K562 (cell line): ENCODE results near the gene LLCFC1. TPM values are rescaled to one million over a fixed set of nuclear protein-coding genes. Genes with fewer than 3 reads are reported as not detected.

ENCODE experiments used
- ATAC-seq: fragments of 200-7000 bp; cut with Tn5 transposase; 3 replicates; pipeline ENCODE4 v1.9.1; 2020; ENCODE audit warnings: moderate library complexity
- BruUV-seq: library from RNA; stranded (reverse); fragments of 400-500 nt; replicated peaks from 2 replicates; lab custom pipeline; 2021; lab: Mats Ljungman, UMichigan
- CTCF ChIA-PET: fragments of 300-600 bp; formaldehyde crosslinking; extraction: SDS; loops from one replicate; lab custom pipeline; 2021; ENCODE audit warnings: low intra/inter-chr PET ratio; lab: Yijun Ruan, JAX
- POLR2A ChIA-PET: fragments of 300-600, 350-650 bp; sonication (Branson Sonifier 250); formaldehyde crosslinking; extraction: SDS; loops from one replicate; lab custom pipeline; 2021; ENCODE audit warnings: antibody characterized with exemption, inconsistent platforms; lab: Yijun Ruan, JAX
- DNase-seq, 4 experiments: peaks; one replicate each; pipeline versions ENCODE4 v3.0.0 to v3.0.0-alpha.2; 2011 to 2018; ENCODE audit warnings: low spot score in 3 of 4, mixed read lengths in 3 of 4; ENCODE audit errors: extremely low read depth in 1 of 4
- FAIRE-seq: peaks from 2 replicates; lab custom pipeline; 2011; peaks lifted over from hg19 to GRCh38; lab: Jason Lieb, UNC
- H2AFZ ChIP-seq: 2 replicates; pipeline ENCODE4 v1.6.0; 2011; ENCODE audit warnings: low read depth, low read length, control low read depth, inconsistent platforms
- H3K27ac ChIP-seq: fragments of 200-600 bp; 3 replicates; pipeline ENCODE4 v1.8.0; 2011; ENCODE audit warnings: low read depth, mild to moderate bottlenecking, control low read depth, inconsistent platforms, low read length, moderate library complexity, mixed read lengths; ENCODE audit errors: extremely low read depth
- H3K27me3 ChIP-seq, 2 experiments: fragments of 300-600 bp in 1 of 2; 2 replicates in 1 of 2; 3 replicates in 1 of 2; pipeline versions ENCODE4 v1.6.0 to v1.8.0; 2011; ENCODE audit warnings: inconsistent platforms in 2 of 2, low read length in 2 of 2, mild to moderate bottlenecking in 1 of 2, mixed read lengths in 1 of 2, moderate library complexity in 1 of 2; ENCODE audit not compliant: control insufficient read depth in 2 of 2, insufficient read depth in 2 of 2
- H3K36me3 ChIP-seq: fragments of 300-600 bp; 3 replicates; pipeline ENCODE4 v1.8.0; 2011; ENCODE audit warnings: mild to moderate bottlenecking, low read length, inconsistent platforms; ENCODE audit not compliant: control insufficient read depth, insufficient read depth
- H3K4me1 ChIP-seq, 2 experiments: fragments of 200-600 bp in 1 of 2; replicated peaks in 1 of 2; 2 replicates in 1 of 2; 3 replicates in 1 of 2; pipeline versions ENCODE4 v1.5.1 to v1.8.0; 2011; ENCODE audit warnings: inconsistent platforms in 2 of 2, low read length in 2 of 2, mild to moderate bottlenecking in 1 of 2, mixed read lengths in 1 of 2, moderate library complexity in 1 of 2; ENCODE audit not compliant: control insufficient read depth in 2 of 2, insufficient read depth in 2 of 2
- H3K4me2 ChIP-seq: 2 replicates; pipeline ENCODE4 v1.6.1; 2011; ENCODE audit warnings: low read length, control low read depth, inconsistent platforms, mixed read lengths; ENCODE audit not compliant: insufficient read depth
- H3K4me3 ChIP-seq: fragments of 200-600 bp; sonication (generic), shearing (Covaris generic); 2 replicates; pipeline ENCODE4 v1.5.1; 2016; ENCODE audit warnings: control low read depth, inconsistent platforms
- H3K79me2 ChIP-seq: fragments of 200-600 bp; 3 replicates; pipeline ENCODE4 v1.8.0; 2011; ENCODE audit warnings: low read length, inconsistent platforms; ENCODE audit not compliant: control insufficient read depth, insufficient read depth
- H3K9ac ChIP-seq, 2 experiments: 2 replicates each; pipeline versions ENCODE4 v1.6.0 to v1.6.1; 2011; ENCODE audit warnings: low read depth in 2 of 2, low read length in 2 of 2, control low read depth in 1 of 2, inconsistent platforms in 1 of 2, mild to moderate bottlenecking in 1 of 2, mixed read lengths in 1 of 2; ENCODE audit not compliant: insufficient read depth in 1 of 2
- H3K9me1 ChIP-seq: one replicate; pipeline ENCODE4 v1.6.0; 2011; ENCODE audit warnings: inconsistent platforms, mild to moderate bottlenecking, low read length, moderate library complexity; ENCODE audit not compliant: control insufficient read depth, insufficient read depth
- H3K9me3 ChIP-seq: replicated peaks from 2 replicates; pipeline ENCODE4 v1.5.1; 2011; ENCODE audit warnings: low read depth, low read length, inconsistent platforms; ENCODE audit not compliant: control insufficient read depth, insufficient read depth
- H4K20me1 ChIP-seq: replicated peaks from 2 replicates; pipeline ENCODE4 v1.6.1; 2011; ENCODE audit warnings: low read length, inconsistent platforms, mixed read lengths; ENCODE audit not compliant: control insufficient read depth, insufficient read depth
- CREBBP ChIP-seq: IDR thresholded peaks from one replicate; pipeline ENCODE4 v1.6.1; 2012; ENCODE audit warnings: low read depth, mild to moderate bottlenecking, control low read depth, inconsistent platforms, low read length
- FOXK1 ChIP-seq: sonication (generic); formaldehyde crosslinking; IDR thresholded peaks from 2 replicates; pipeline ENCODE4 v1.8.0; 2022; ENCODE audit warnings: missing genetic modification reagents, mild to moderate bottlenecking, borderline replicate concordance
- FOXP1 ChIP-seq: sonication (generic); formaldehyde crosslinking; IDR thresholded peaks from 2 replicates; pipeline ENCODE4 v1.8.0; 2022; ENCODE audit warnings: mild to moderate bottlenecking, missing genetic modification reagents
- GTF2B ChIP-seq: IDR thresholded peaks from 2 replicates; pipeline ENCODE4 v1.6.1; 2011; ENCODE audit not compliant: insufficient read length; ENCODE audit errors: extremely low read depth
- KDM2B ChIP-seq: fragments of 250-450 bp; sonication (Bioruptor Pico); IDR thresholded peaks from 2 replicates; pipeline ENCODE4 v1.8.0; 2021; ENCODE audit warnings: mild to moderate bottlenecking, moderate library complexity
- TFE3 ChIP-seq: fragments of 450-650 bp; formaldehyde crosslinking; IDR thresholded peaks from 2 replicates; pipeline ENCODE4 v1.4.0; 2020; ENCODE audit warnings: mild to moderate bottlenecking, mixed read lengths
- VEZF1 ChIP-seq: fragments of 200-800 bp; sonication (Bioruptor generic); IDR thresholded peaks from 2 replicates; pipeline ENCODE4 v1.6.1; 2017; ENCODE audit warnings: missing genetic modification characterization, missing compliant biosample characterization
- ZC3H4 ChIP-seq: sonication (generic); formaldehyde crosslinking; IDR thresholded peaks from 2 replicates; pipeline ENCODE4 v1.9.0; 2021; ENCODE audit warnings: missing genetic modification reagents, borderline replicate concordance
- ZNF277 ChIP-seq: fragments of 250-450 bp; sonication (Bioruptor Pico); IDR thresholded peaks from 2 replicates; pipeline ENCODE4 v1.8.0; 2022; ENCODE audit warnings: inconsistent platforms, mild to moderate bottlenecking, moderate library complexity, borderline replicate concordance
- ZNF41 ChIP-seq: fragments of 250-450 bp; sonication (Bioruptor Pico); conservative IDR thresholded peaks from 2 replicates; pipeline ENCODE4 v1.4.0; 2020; ENCODE audit warnings: mild to moderate bottlenecking
- ZNF551 ChIP-seq: fragments of 250-450 bp; sonication (Bioruptor Pico); IDR thresholded peaks from 2 replicates; pipeline ENCODE4 v1.5.0; 2021; ENCODE audit warnings: mild to moderate bottlenecking, moderate library complexity
- ZNF740 ChIP-seq, 3 experiments: fragments of 200-800 bp in 1 of 3; sonication (Bioruptor generic) in 1 of 3; sonication (generic) in 1 of 3; formaldehyde crosslinking in 1 of 3; IDR thresholded peaks; 2 replicates each; pipeline versions ENCODE4 v1.6.1 to v1.8.0; 2016 to 2022; ENCODE audit warnings: mild to moderate bottlenecking in 2 of 3, missing compliant biosample characterization in 2 of 3, missing genetic modification characterization in 2 of 3, missing genetic modification reagents in 1 of 3
- WGBS: fragments of 100-300 bp; shearing (Covaris generic); methylation state at CpG from one replicate; pipeline ENCODE4 v1.1.6; 2016; ENCODE audit warnings: low coverage, mixed read lengths; ENCODE audit not compliant: insufficient coverage; ENCODE audit errors: missing lambda C conversion rate; 5-methylcytosine and 5-hydroxymethylcytosine counted together
- in situ Hi-C: fragments of 300-500 bp; cut with MboI; formaldehyde crosslinking; loops from 4 replicates; pipeline ENCODE4 v1.15.0; 2018; ENCODE audit warnings: inconsistent platforms, mixed read lengths
- intact Hi-C: fragments of 100-400 bp; cut with micrococcal nuclease; formaldehyde crosslinking; loops from 2 replicates; pipeline ENCODE4 v1.14.2; 2022
- polyA plus RNA-seq, 8 experiments: library from polyadenylated mRNA; depleted of rRNA in 4 of 8; stranded (reverse) in 5 of 8; unstranded in 3 of 8; fragments of >200 nt; fragmentation: Nextera tagmentation in 2 of 8; fragmentation: Illumina TruSeq in 1 of 8; extraction: Ambion mirVana in 2 of 8; extraction: Trizol in 1 of 8; gene quantifications; 2 replicates each; pipeline versions ENCODE4 v1.2.1 to v1.2.3, GENCODE V29; 2011 to 2014; ENCODE audit warnings: inconsistent platforms in 1 of 8, missing spikeins in 1 of 8
- total RNA-seq, 7 experiments: library from RNA; depleted of rRNA in 6 of 7; stranded (reverse); fragments of >200 nt in 6 of 7; fragmentation: Illumina TruSeq in 2 of 7; extraction: Trizol in 2 of 7; gene quantifications; 2 replicates each; pipeline versions ENCODE4 v1.2.1 to v1.2.3, GENCODE V29; 2011 to 2021; ENCODE audit warnings: low replicate concordance in 1 of 7

LLCFC1 gene
- total and polyA plus RNA-seq, 9 of the 15 experiments (the other 6 are each of a cell fraction or from before 2014, with no cell fraction given): not detected

- no peak for TF ChIP-seq GTF2B
- no peak for TF ChIP-seq ZNF277 (CRISPR knock-in tag)
- no peak for TF ChIP-seq TFE3 (CRISPR knock-in tag)
- TF ChIP-seq KDM2B (CRISPR knock-in tag): no peak
Measured at GRCh38 chr7:142941541-142941940, 2.3 kb downstream of the LLCFC1 start (continued).

- no peak overlapping the region for H3K9ac ChIP-seq
- WGBS: 89% methylated on average over 6 of the region's 6 CpGs
- TF ChIP-seq ZC3H4 (0 out of 2 replicates have a peak, but pooled peaks have one; percentile 44), FOXK1 (CRISPR knock-in tag) (no peak), FOXP1 (CRISPR knock-in tag) (no peak), ZNF41 (CRISPR knock-in tag) (no peak), VEZF1 (CRISPR knock-in tag) (no peak), ZNF551 (CRISPR knock-in tag) (no peak), CREBBP (no peak), ZNF740 (CRISPR knock-in tag; IDR thresholded peaks at IDR 0.05) (0 out of 2 replicates have a peak, but pooled peaks have one; percentile 31), ZNF740 (tag; IDR thresholded peaks at IDR 0.05) (no peak)
- H3K9me3 ChIP-seq: no peaks in the 10 kb centered on the region
- FAIRE-seq: no peak
- CTCF ChIA-PET: no interaction called here
- intact Hi-C loops (no loop called here), in situ Hi-C loops (no loop called here)
- H3K79me2 ChIP-seq: no peaks in the 10 kb centered on the region
- H4K20me1 ChIP-seq: no peaks in the 10 kb centered on the region; the same call in 1 of the 2 replicates
- no peak for DNase-seq
- H2AFZ ChIP-seq: no peak overlapping the region
- POLR2A ChIA-PET: interaction anchor here (1.6 to 1.7 kb wide), 2 partner anchors 10 to 18 kb away, joined by 4 to 5 read pairs; partner anchors contain the start of gene TRPV5
- H3K9me1 ChIP-seq: peaks cover 4% of the 10 kb centered on the region
- no peak overlapping the region for H3K4me3 ChIP-seq
- H3K27me3 ChIP-seq: no peaks in the 10 kb centered on the region
- BruUV-seq: no TSS peak
- no peak for ATAC-seq
- peaks cover 0 to 3% of the 10 kb centered on the region in 2 experiments; a peak in 1 of 5 replicates for H3K4me1 ChIP-seq
- H3K36me3 ChIP-seq: peaks cover 33% of the 10 kb centered on the region
- H3K27ac ChIP-seq: no peak overlapping the region
- no peak overlapping the region for H3K4me2 ChIP-seq
Measured at GRCh38 chr7:142942746-142943145, 3.5 kb downstream of the LLCFC1 start.
